SW 1271 (cell line): Measurements from ENCODE around the gene ADCY6.
A peak's percentile ranks its signal among the peaks of the same experiment; 100 is the strongest.
"Not testable (repeated sequence)": the region's sequence is repeated elsewhere in the genome, so short reads cannot be mapped to it uniquely, and the experiment has no call there.

Experiments used
- DNase-seq, 2 experiments: peaks; one replicate each; lab custom pipeline; 2025; lab: John Stamatoyannopoulos, UW

Gene ADCY6

GRCh38 chr12:48750769-48751356 is 38.0 kb downstream of the ADCY6 start:
- DNase-seq, result no peak

GRCh38 chr12:48750215-48750614 is 38.7 kb downstream of the ADCY6 start:
- DNase-seq, result no peak

DNA sequence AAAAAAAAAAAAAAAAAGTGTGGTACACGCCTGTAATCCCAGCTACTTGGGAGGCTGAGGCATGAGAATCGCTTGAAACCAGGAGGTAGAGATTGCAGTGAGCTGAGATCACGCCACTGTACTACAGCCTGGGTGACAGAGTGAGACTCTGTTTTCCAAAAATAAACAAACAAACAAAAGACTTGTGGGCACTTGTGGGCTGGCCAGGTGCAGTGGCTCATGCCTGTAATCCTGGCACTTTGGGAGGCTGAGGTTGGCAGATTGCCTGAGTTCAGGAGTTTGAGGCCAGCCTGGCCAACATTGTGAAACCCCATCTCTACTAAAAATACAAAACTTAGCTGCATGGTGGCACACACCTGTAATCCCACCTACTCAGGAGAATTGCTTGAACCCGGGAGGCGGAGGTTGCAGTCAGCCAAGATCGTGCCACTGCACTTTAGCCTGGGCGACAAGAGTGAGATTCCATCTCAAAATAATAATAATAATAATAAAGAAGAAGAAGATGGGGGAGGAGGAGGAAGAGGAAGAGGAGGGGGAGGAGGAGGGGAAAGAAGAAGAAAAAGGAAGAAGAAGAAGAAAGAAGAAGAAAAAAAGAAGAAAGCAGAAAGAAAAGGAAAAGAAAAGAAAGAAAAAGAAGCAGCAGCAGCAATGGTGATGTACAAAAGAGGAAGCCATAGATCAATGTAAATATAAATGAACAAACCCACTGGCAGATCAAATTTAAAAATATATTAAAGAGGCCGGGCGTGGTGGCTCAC is 44.5 kb downstream of the ADCY6 start:
- DNase-seq, result no peak

- DNase-seq, result no peak
These were observed 49.1 kb downstream of the ADCY6 start for GRCh38 chr12:48739618-48740269.

GRCh38 chr12:48736456-48736855 is 52.4 kb downstream of the ADCY6 start:
- DNase-seq, result no peak

DNA sequence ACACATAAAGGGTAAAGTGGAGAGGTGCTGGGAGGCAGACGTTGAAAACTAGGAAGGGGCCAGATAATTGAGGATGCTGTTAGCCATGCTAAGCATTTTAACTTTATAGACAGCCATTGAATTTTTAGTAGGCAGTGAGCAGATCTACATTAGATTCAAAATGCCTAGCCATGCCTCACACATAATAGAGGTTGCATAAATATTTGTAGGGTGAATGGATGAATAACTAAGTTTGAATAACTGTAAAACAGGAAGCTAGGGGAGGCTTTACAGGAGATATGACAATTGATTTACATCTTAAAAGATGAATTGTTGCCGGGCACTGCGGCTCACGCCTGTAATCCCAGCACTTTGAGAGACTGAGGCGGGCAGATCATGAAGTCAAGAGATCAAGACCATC is 60.1 kb downstream of the ADCY6 start:
- no peak for DNase-seq

DNA sequence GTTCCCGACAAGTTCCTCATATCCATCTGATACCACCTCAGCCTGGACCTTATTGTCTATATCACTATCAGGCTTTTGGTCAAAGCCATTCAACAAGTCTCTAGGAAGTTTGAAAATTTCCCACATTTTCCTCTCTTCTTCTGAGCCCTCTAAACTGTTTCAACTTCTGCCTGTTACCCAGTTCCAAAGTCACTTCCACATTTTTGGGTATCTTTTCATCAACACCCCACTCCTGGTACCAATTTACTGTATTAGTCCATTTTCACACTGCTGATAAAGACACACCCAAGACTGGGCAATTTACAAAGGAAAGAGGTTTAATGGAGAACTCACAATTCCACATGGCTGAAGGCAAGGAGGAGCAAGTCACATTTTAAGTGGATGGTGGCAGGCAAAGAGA is 68.2 kb downstream of the ADCY6 start:
- DNase-seq, result not testable (repeated sequence)

- DNase-seq, result not testable (repeated sequence)
These were observed 68.7 kb downstream of the ADCY6 start for GRCh38 chr12:48720171-48720570.

- not testable (repeated sequence) for DNase-seq
These were observed 69.9 kb downstream of the ADCY6 start for GRCh38 chr12:48719002-48719401.

DNA sequence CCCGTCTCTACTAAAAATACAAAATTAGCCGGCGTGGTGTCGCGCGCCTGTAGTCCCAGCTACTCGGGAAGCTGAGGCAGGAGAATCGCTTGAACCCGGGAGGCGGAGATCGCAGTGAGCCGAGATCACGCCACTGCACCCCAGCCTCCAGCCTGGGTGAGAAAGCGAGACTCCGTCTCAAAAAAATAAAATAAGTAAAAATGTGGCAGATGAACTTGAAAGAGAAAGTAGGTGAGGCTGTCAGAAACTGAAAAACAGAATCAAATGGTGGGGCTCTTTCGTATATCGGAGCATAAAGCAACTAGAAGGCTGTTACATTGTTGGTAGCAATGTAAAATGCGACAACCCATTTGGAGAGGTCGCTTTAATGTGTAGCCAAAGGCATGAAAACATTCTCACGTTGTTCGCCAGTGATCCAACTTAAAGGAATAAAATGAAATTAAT is 71.6 kb downstream of the ADCY6 start:
- no peak for DNase-seq

- DNase-seq, result peak; percentile 98 to 100
These were observed 72.2 kb downstream of the ADCY6 start, which contains the start of gene CCNT1 for GRCh38 chr12:48716493-48717251. Gene CCNT1 (minus strand): TSS chr12:48716707. CDS start chr12:48716675, 32 bp downstream.
